GM23338 (cell line): Measurements from ENCODE around the gene TSBP1. TPM values are rescaled to one million over a fixed set of nuclear protein-coding genes. Genes with fewer than 3 reads are reported as not detected.

Experiments
- ATAC-seq: fragments of 200-7000 bp; cut with Tn5 transposase; 3 replicates; pipeline ENCODE4 v1.9.1; 2020
- DNase-seq: peaks from one replicate; pipeline ENCODE4 v3.0.0-alpha.2; 2015; ENCODE audit warnings: low spot score
- H2AFZ ChIP-seq: fragments of 200-600 bp; sonication (generic); 2 replicates; pipeline ENCODE4 v1.8.0; 2016; ENCODE audit warnings: antibody characterized with exemption, mild to moderate bottlenecking, moderate library complexity
- H3F3A ChIP-seq: fragments of 200-600 bp; sonication (generic); replicated peaks from 2 replicates; pipeline ENCODE4 v1.8.0; 2017; ENCODE audit warnings: antibody characterized with exemption, mixed run types, low read depth
- H3K27ac ChIP-seq: fragments of 200-600 bp; sonication (generic); 2 replicates; pipeline ENCODE4 v1.6.1; 2016; ENCODE audit warnings: low read depth
- H3K27me3 ChIP-seq: fragments of 200-600 bp; sonication (generic); 2 replicates; pipeline ENCODE4 v1.8.0; 2016; ENCODE audit warnings: mild to moderate bottlenecking, mixed run types, moderate library complexity; ENCODE audit not compliant: insufficient read depth
- H3K36me3 ChIP-seq: fragments of 200-600 bp; sonication (generic); 2 replicates; pipeline ENCODE4 v1.8.0; 2016; ENCODE audit warnings: mild to moderate bottlenecking; ENCODE audit not compliant: insufficient read depth
- H3K4me1 ChIP-seq: fragments of 200-600 bp; sonication (generic); 2 replicates; pipeline ENCODE4 v1.8.0; 2016; ENCODE audit warnings: mild to moderate bottlenecking, moderate library complexity; ENCODE audit not compliant: insufficient read depth
- H3K4me2 ChIP-seq: fragments of 200-600 bp; sonication (generic); 2 replicates; pipeline ENCODE4 v1.7.1; 2017; ENCODE audit warnings: mixed run types
- H3K4me3 ChIP-seq: fragments of 200-600 bp; sonication (generic); 2 replicates; pipeline ENCODE4 v1.6.1; 2016; ENCODE audit warnings: mixed run types
- H3K79me2 ChIP-seq: fragments of 200-600 bp; sonication (generic); replicated peaks from 2 replicates; pipeline ENCODE4 v1.8.0; 2017; ENCODE audit warnings: mild to moderate bottlenecking; ENCODE audit not compliant: insufficient read depth
- H3K9me2 ChIP-seq: fragments of 200-600 bp; sonication (generic); 2 replicates; pipeline ENCODE4 v1.8.0; 2017; ENCODE audit not compliant: insufficient read depth
- H4K20me1 ChIP-seq: fragments of 200-600 bp; sonication (generic); replicated peaks from 2 replicates; pipeline ENCODE4 v1.8.0; 2017; ENCODE audit warnings: mild to moderate bottlenecking; ENCODE audit not compliant: insufficient read depth
- H3K27ac Mint-ChIP-seq: 2 replicates; pipeline ENCODE4 v1.8.0; 2020; ENCODE audit warnings: inconsistent platforms, mild to moderate bottlenecking, moderate library complexity, mixed read lengths
- H3K27me3 Mint-ChIP-seq: 3 replicates; pipeline ENCODE4 v1.8.0; 2022; ENCODE audit warnings: low read depth, mild to moderate bottlenecking, moderate library complexity, mixed read lengths, inconsistent platforms; ENCODE audit not compliant: insufficient read depth, poor library complexity
- H3K36me3 Mint-ChIP-seq: 3 replicates; pipeline ENCODE4 v1.8.0; 2021; ENCODE audit warnings: low read depth, mild to moderate bottlenecking, inconsistent platforms, moderate library complexity, mixed read lengths
- H3K4me1 Mint-ChIP-seq: 3 replicates; pipeline ENCODE4 v1.8.0; 2020; ENCODE audit warnings: mild to moderate bottlenecking, inconsistent platforms, mixed read lengths
- H3K4me3 Mint-ChIP-seq: 3 replicates; pipeline ENCODE4 v1.8.0; 2021; ENCODE audit warnings: moderate library complexity, mild to moderate bottlenecking, inconsistent platforms, mixed read lengths
- H3K9me3 Mint-ChIP-seq: 3 replicates; pipeline ENCODE4 v1.8.0; 2020; ENCODE audit warnings: moderate library complexity, mild to moderate bottlenecking, inconsistent platforms, mixed read lengths
- CTCF ChIP-seq, 2 experiments: fragments of 200-600 bp in 1 of 2; sonication (generic) in 1 of 2; conservative IDR thresholded peaks; 2 replicates each; pipeline versions ENCODE4 v1.5.1 to v1.6.1; 2016 to 2017; ENCODE audit warnings: antibody characterized with exemption in 2 of 2, low read depth in 2 of 2, mild to moderate bottlenecking in 2 of 2, moderate library complexity in 1 of 2
- ETS1 ChIP-seq: IDR thresholded peaks from 2 replicates; pipeline ENCODE4 v1.6.1; 2016; ENCODE audit warnings: antibody characterized with exemption
- polyA plus RNA-seq: library from polyadenylated mRNA; unstranded; fragments of >200 nt; fragmentation: Nextera tagmentation; extraction: Ambion mirVana; gene quantifications from 2 replicates; pipeline ENCODE4 v1.2.1, GENCODE V29; 2016
- total RNA-seq: library from RNA; depleted of rRNA; stranded (reverse); fragments of >200 nt; shearing (Covaris generic); gene quantifications from 2 replicates; pipeline ENCODE4 v1.2.3, GENCODE V29; 2014

TSBP1 gene
- total and polyA plus RNA-seq, 2 experiments from 2014 or later: 0.15 TPM; not detected in 1

GRCh38 chr6:32415521-32416019 lies 43.9 kb upstream of the TSBP1 start:
- no peaks in the 10 kb centered on the region for H3K79me2 ChIP-seq
- H3K36me3 ChIP-seq: no peaks in the 10 kb centered on the region
- Mint-ChIP-seq H3K27me3 (peaks cover 9% of the 10 kb centered on the region), H3K36me3 (no peaks in the 10 kb centered on the region), H3K4me1 (peaks cover 6% of the 10 kb centered on the region), H3K27ac (no peak overlapping the region), H3K4me3 (peak overlapping the region; percentile 68), H3K9me3 (no peaks in the 10 kb centered on the region; the same call in 2 of the 3 replicates)
- DNase-seq (peak; percentile 92), ATAC-seq (peak; percentile 83)
- H3K4me3 ChIP-seq: peak overlapping the region; percentile 47
- H2AFZ ChIP-seq: peak overlapping the region; percentile 60
- no peaks in the 10 kb centered on the region for H3K9me2 ChIP-seq
- no peak for TF ChIP-seq ETS1
- peak; percentile 82 to 95 for TF ChIP-seq CTCF (conservative IDR thresholded peaks at IDR 0.05; ENCODE audit: low read depth in 2 of 2)
- H3K27ac ChIP-seq: no peak overlapping the region
- peaks cover 11% of the 10 kb centered on the region for H3K27me3 ChIP-seq
- H3K4me1 ChIP-seq: no peaks in the 10 kb centered on the region
- H4K20me1 ChIP-seq: no peaks in the 10 kb centered on the region
- peak overlapping the region; percentile 78 for H3K4me2 ChIP-seq
- H3F3A ChIP-seq: no peaks in the 10 kb centered on the region

- peaks cover 11% of the 10 kb centered on the region for H3K27me3 ChIP-seq
- no peaks in the 10 kb centered on the region for H3K9me2 ChIP-seq
- H4K20me1 ChIP-seq: no peaks in the 10 kb centered on the region
- H3K79me2 ChIP-seq: no peaks in the 10 kb centered on the region
- H3K4me1 ChIP-seq: no peaks in the 10 kb centered on the region
- H3K27me3 Mint-ChIP-seq: peaks cover 8% of the 10 kb centered on the region
- peak; percentile 87 for DNase-seq
- H3K9me3 Mint-ChIP-seq: no peaks in the 10 kb centered on the region; the same call in 2 of the 3 replicates
- peak; percentile 88 for ATAC-seq
- no peaks in the 10 kb centered on the region for H3K36me3 ChIP-seq
- H3F3A ChIP-seq: no peaks in the 10 kb centered on the region
- H2AFZ ChIP-seq: peak overlapping the region; percentile 86; the same call in 1 of the 2 replicates
- H3K36me3 Mint-ChIP-seq: no peaks in the 10 kb centered on the region
- peak; percentile 87 to 91 for TF ChIP-seq CTCF (conservative IDR thresholded peaks at IDR 0.05; ENCODE audit: low read depth in 2 of 2)
- no peak for TF ChIP-seq ETS1
- no peak overlapping the region for H3K4me2 ChIP-seq
- no peak overlapping the region; the same call in 2 of the 3 replicates for H3K4me3 Mint-ChIP-seq
- H3K4me1 Mint-ChIP-seq: peaks cover 6% of the 10 kb centered on the region
- H3K27ac ChIP-seq: no peak overlapping the region
- no peak overlapping the region for H3K27ac Mint-ChIP-seq
- H3K4me3 ChIP-seq: no peak overlapping the region
Measured at GRCh38 chr6:32413427-32414047, 41.8 kb upstream of the TSBP1 start.
